ENCODE measurements around the gene TREM2.

TREM2 gene

GRCh38 chr6:41182069-41183034, 19.4 kb upstream of the TREM2 start:
- peak; percentile 52 for DNase-seq

- no peak for DNase-seq
Observed at GRCh38 chr6:41181566-41181965, 18.6 kb upstream of the TREM2 start.

GRCh38 chr6:41179163-41179562, 16.2 kb upstream of the TREM2 start:
- no peak for DNase-seq

GRCh38 chr6:41177695-41178094, 14.8 kb upstream of the TREM2 start:
- DNase-seq, result no peak

- DNase-seq, result no peak
Observed at GRCh38 chr6:41177287-41177686, 14.4 kb upstream of the TREM2 start.

- no peak for DNase-seq
Observed at GRCh38 chr6:41176189-41176588, 13.3 kb upstream of the TREM2 start.

GRCh38 chr6:41175084-41175483, 12.2 kb upstream of the TREM2 start:
- DNase-seq, result no peak

- DNase-seq, result no peak
Observed at GRCh38 chr6:41174610-41175009, 11.7 kb upstream of the TREM2 start.

- no peak for DNase-seq
Observed at GRCh38 chr6:41171908-41172307, 9.0 kb upstream of the TREM2 start.

- no peak for DNase-seq
Observed at GRCh38 chr6:41170547-41171160, 7.7 kb upstream of the TREM2 start.

- DNase-seq, result no peak
Observed at GRCh38 chr6:41167173-41167963, 4.5 kb upstream of the TREM2 start.

- DNase-seq, result no peak
Observed at GRCh38 chr6:41164551-41165120, 1.7 kb upstream of the TREM2 start.

- DNase-seq, result no peak
Observed at GRCh38 chr6:41163419-41163717, 452 bp upstream of the TREM2 start.

GRCh38 chr6:41161851-41162552, 914 bp downstream of the TREM2 start:
- DNase-seq, result no peak

GRCh38 chr6:41161380-41161779, 1.5 kb downstream of the TREM2 start:
- DNase-seq, result no peak

GRCh38 chr6:41160933-41161332, 2.0 kb downstream of the TREM2 start:
- no peak for DNase-seq

GRCh38 chr6:41159415-41160082, 3.4 kb downstream of the TREM2 start:
- peak; percentile 65 for DNase-seq

GRCh38 chr6:41157323-41157722, 5.6 kb downstream of the TREM2 start:
- no peak for DNase-seq

GRCh38 chr6:41156771-41157170, 6.1 kb downstream of the TREM2 start:
- DNase-seq, result no peak

GRCh38 chr6:41156001-41156400, 6.9 kb downstream of the TREM2 start:
- DNase-seq, result no peak

- DNase-seq, result no peak
Observed at GRCh38 chr6:41155132-41155805, 7.6 kb downstream of the TREM2 start.

Measured in NCI-H2171 treated with DMSO at 0.1 percent for 48 hours (cell line).